RCC 7860 (cell line): ENCODE results near the gene PPM1B.
"Not testable (repeated sequence)": the region's sequence is repeated elsewhere in the genome, so short reads cannot be mapped to it uniquely, and the experiment has no call there.

ENCODE experiments used
- DNase-seq: peaks from one replicate; pipeline ENCODE4 v3.0.0-alpha.2; 2015; ENCODE audit warnings: low spot score
- FAIRE-seq: peaks from 2 replicates; lab custom pipeline; 2012; peaks lifted over from hg19 to GRCh38; lab: Jason Lieb, UNC

Gene PPM1B

DNA sequence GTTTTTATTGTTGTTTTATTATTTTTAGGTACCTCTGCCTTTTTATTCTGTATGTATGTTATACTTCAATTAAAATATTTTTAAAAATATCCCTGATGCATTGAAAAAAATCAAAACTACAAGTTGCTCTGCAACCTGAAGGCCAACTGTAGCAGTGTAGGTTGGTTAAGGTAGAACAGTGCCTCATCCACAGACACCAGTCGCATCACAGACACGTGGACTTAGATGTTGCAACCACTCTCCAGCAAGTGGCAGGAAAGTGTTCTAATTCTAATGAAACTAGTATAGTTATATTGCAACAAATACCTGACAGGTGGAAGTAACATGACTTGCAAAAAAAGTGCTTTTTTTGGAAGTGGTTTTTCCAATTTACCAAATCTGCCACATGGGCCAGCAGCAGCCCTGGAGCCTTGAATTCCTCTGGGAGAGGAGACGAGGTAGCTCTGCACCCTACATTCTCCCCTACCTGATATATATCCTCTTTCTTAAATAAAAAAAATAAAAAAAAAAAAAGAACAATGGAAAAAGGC, 78.2 kb downstream of the PPM1B start:
- no peak for DNase-seq
- no peak for FAIRE-seq

- FAIRE-seq: no peak
- DNase-seq: no peak
Observed at GRCh38 chr2:44247924-44248323, 79.2 kb downstream of the PPM1B start.

DNA sequence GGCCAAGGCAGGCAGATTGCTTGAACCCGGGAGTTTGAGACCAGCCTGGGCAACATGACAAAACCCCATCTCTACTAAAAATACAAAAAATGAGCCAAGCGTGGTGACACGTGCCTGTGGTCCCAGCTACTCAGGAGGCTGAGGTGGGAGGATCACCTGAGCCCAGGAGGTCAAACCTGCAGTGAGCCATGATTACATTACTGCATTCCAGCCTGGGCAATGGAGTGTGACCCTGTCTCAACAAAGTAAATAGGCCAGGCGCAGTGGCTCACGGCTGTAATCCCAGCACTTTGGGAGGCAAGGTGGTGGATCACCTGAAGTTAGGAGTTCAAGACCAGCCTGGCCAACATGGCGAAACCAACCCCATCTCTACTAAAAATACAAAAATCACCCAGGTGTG, 80.6 kb downstream of the PPM1B start:
- DNase-seq (peak; percentile 71), FAIRE-seq (peak; percentile 44)

DNA sequence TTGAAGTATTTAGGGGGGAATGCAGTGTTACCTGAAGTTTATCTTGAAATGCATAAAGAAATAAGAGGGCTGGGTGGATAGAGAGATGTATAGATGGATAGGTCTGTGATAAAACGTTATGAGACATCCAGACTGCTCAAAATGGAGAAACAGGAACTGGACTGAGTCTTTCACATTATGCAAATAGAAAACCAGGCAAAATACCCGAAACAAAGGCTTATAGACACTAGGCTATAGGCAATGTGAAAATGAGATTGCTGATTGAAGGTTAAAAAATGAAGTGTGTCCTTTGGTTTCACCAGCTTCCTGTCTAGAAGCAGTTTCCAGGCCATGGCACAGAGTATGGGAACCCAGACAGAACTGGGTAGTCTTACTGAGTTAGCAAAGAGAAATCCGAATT, 81.7 kb downstream of the PPM1B start:
- DNase-seq (no peak), FAIRE-seq (no peak)

GRCh38 chr2:44254023-44254422, 85.3 kb downstream of the PPM1B start:
- DNase-seq (no peak), FAIRE-seq (no peak)

- not testable (repeated sequence) for FAIRE-seq, DNase-seq
Observed at GRCh38 chr2:44255704-44256103, 87.0 kb downstream of the PPM1B start.

GRCh38 chr2:44257802-44258201, 89.1 kb downstream of the PPM1B start:
- DNase-seq, FAIRE-seq: not testable (repeated sequence)

GRCh38 chr2:44267269-44267795, 98.7 kb downstream of the PPM1B start:
- DNase-seq (no peak), FAIRE-seq (no peak)

- DNase-seq: peak; percentile 89
- peak; percentile 94 for FAIRE-seq
Observed at GRCh38 chr2:44267796-44268648, 99.3 kb downstream of the PPM1B start.

GRCh38 chr2:44269831-44270230, 101.2 kb downstream of the PPM1B start:
- no peak for DNase-seq
- no peak for FAIRE-seq

DNA sequence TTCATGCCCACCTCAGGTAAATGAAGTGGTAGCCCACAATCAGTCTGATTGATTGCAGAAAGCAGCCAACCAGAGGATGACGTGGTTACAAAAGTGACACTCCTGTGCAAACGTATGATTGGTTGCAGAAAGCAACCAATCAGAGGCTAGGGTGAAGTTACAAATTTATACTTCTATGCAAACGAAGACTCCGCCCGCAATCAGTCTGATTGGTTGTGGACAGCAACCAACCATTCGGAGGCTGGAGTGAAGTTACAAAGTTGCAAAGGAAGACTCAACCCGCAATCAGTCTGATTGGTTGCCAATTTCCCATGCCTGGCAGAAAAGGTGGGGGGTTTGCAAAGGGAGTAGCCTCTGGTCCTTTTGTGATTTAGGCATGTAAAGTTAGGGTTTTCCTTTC, 102.6 kb downstream of the PPM1B start:
- no peak for DNase-seq
- FAIRE-seq: no peak

GRCh38 chr2:44273076-44273475, 104.4 kb downstream of the PPM1B start:
- DNase-seq (no peak), FAIRE-seq (no peak)

DNA sequence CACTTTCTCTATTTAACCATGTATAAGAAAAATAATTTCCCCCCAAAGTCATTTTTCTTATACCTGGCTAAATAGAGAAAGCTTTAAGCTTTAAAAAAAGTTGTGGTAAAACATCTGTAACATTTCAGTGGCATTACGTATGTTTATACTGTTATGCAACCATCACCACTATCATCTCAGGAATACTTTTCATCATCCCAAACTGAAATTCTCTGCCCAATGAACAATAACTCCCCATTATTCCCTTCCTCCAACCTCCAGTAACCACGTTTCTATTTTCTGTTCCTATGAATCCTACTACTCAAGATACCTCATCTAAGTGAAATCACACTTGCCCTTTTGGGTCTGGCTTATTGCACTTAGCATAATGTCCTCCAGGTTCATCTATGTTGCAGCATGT, 104.9 kb downstream of the PPM1B start:
- DNase-seq: no peak
- no peak for FAIRE-seq

DNA sequence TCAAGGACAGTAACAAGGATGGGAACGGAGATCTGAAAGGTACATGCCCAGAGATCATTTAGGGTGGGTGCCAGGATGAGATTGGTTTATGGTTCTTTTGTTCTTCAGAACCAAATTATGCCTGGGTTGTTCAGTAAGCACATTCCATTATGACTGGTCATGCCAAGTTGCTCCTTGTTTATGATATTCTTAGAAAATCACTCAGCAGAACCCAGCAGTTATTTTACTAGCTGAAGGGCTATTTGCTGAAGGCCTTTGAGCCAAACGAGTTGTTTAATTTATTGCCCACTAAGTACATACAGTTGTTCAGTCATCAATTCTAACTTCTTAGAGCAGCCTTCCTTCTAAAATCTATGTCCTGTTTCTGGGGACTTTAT, 107.2 kb downstream of the PPM1B start:
- FAIRE-seq (peak; percentile 63), DNase-seq (peak; percentile 60)

DNA sequence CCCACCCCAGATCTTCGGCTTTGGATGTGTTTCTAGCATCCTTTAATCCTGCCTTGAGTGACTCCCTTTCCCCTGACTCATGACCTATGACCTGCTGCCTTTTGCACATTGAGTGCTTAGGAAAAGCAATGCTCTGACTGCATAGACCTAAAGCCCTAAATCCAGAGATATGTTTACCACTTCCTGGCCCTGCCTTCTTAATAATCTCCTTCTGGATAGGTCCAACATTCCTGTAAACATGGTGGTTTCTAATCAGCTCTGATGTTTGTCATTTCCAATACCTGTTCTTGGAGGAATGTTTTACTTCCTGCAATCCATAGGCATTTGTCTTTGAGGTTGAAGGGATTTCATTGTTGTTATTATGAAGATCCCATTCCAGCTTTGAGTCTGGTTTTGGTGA, 108.9 kb downstream of the PPM1B start:
- FAIRE-seq (no peak), DNase-seq (no peak)

GRCh38 chr2:44280869-44281268, 112.2 kb downstream of the PPM1B start:
- DNase-seq: no peak
- FAIRE-seq: no peak
